Esophagus muscularis mucosa (tissue), 4 donors: ENCODE measurements around the gene STK40. TPM values are rescaled to one million over a fixed set of nuclear protein-coding genes. Genes with fewer than 3 reads are reported as not detected.

Experiments
- DNase-seq: peaks from one replicate; pipeline ENCODE4 v3.0.0-alpha.2; 2017; ENCODE audit errors: extremely low spot score
- H3K27ac ChIP-seq, 4 donors: fragments of 200-600 bp; sonication (generic); replicated peaks in 1 of 4; 1 replicate in 3 of 4; 2 replicates in 1 of 4; pipeline ENCODE4 v1.5.1; 2016 to 2019; ENCODE audit warnings: mild to moderate bottlenecking in 1 of 4
- H3K27me3 ChIP-seq, 4 donors: fragments of 200-600 bp; sonication (generic); one replicate each; pipeline versions ENCODE4 v1.5.1 to v1.6.0; 2016 to 2019
- H3K36me3 ChIP-seq, 4 donors: fragments of 200-600 bp; sonication (generic); one replicate each; pipeline ENCODE4 v1.5.1; 2016 to 2019
- H3K4me1 ChIP-seq, 4 donors: fragments of 200-600 bp; sonication (generic); one replicate each; pipeline ENCODE4 v1.5.1; 2016 to 2019
- H3K4me3 ChIP-seq, 4 donors: fragments of 200-600 bp; sonication (generic); 1 replicate in 2 of 4; 2 replicates in 2 of 4; pipeline ENCODE4 v1.5.1; 2016 to 2019; ENCODE audit warnings: mild to moderate bottlenecking in 4 of 4, moderate library complexity in 1 of 4
- H3K9me3 ChIP-seq, 4 donors: fragments of 200-600 bp; sonication (generic); 1 replicate in 3 of 4; 2 replicates in 1 of 4; pipeline ENCODE4 v1.5.1; 2016 to 2019
- CTCF ChIP-seq, 3 experiments: fragments of 200-600 bp in 2 of 3; fragments of 450-650 bp in 1 of 3; sonication (generic) in 2 of 3; IDR thresholded peaks; one replicate each; pipeline ENCODE4 v1.5.1; 2017 to 2019; ENCODE audit warnings: antibody characterized with exemption in 3 of 3, mild to moderate bottlenecking in 2 of 3, moderate library complexity in 1 of 3
- EP300 ChIP-seq: sonication (generic); formaldehyde crosslinking; IDR thresholded peaks from one replicate; pipeline ENCODE4 v1.6.1; 2017; ENCODE audit warnings: antibody characterized with exemption
- POLR2A ChIP-seq: fragments of 450-650 bp; IDR thresholded peaks from one replicate; pipeline ENCODE4 v1.6.1; 2017; ENCODE audit warnings: antibody characterized with exemption, moderate library complexity, mild to moderate bottlenecking, low read depth
- POLR2AphosphoS5 ChIP-seq, 2 donors: sonication (generic); formaldehyde crosslinking; IDR thresholded peaks; one replicate each; pipeline ENCODE4 v1.6.1; 2017; ENCODE audit warnings: antibody characterized with exemption in 2 of 2
- WGBS: methylation state at CpG from one replicate; pipeline ENCODE4 v1.1.5; 2018; 5-methylcytosine and 5-hydroxymethylcytosine counted together
- intact Hi-C: fragments of 100-400 bp; cut with DNase I; formaldehyde crosslinking; loops from one replicate; pipeline ENCODE4 v1.15.1; 2023
- total RNA-seq, 4 donors: library from RNA; depleted of rRNA; stranded (reverse); fragments of >200 nt; gene quantifications; one replicate each; pipeline versions ENCODE4 v1.1.0 to v1.2.1, GENCODE V29; 2016

The STK40 gene
- total RNA-seq, 4 donors from 2014 or later, result 67.7 to 103 (median 80.2) TPM

- TF ChIP-seq CTCF (IDR thresholded peaks at IDR 0.05), result no peak
- TF ChIP-seq EP300, result no peak
- no peak for TF ChIP-seq POLR2AphosphoS5 (IDR thresholded peaks at IDR 0.05)
- TF ChIP-seq POLR2A, result no peak
- Histone ChIP-seq H3K9me3 (no peaks in the 10 kb centered on the region), H3K4me3 (no peak overlapping the region), H3K27me3 (no peaks in the 10 kb centered on the region), H3K36me3 (no peaks in the 10 kb centered on the region), H3K4me1 (peaks cover 17 to 27% (median 25%) of the 10 kb centered on the region in 4 donors), H3K27ac (peak overlapping the region in 2 of 4 donors; percentile 10 to 35)
- no peak for DNase-seq
- WGBS, result 87% methylated on average over 9 of the region's 10 CpGs
- intact Hi-C loops, result no loop called here
These were observed 14.7 kb upstream of the STK40 start for GRCh38 chr1:36400514-36400824.

- H3K27me3 ChIP-seq, result no peaks in the 10 kb centered on the region
- no peak overlapping the region for H3K4me3 ChIP-seq
- peaks cover 7 to 8% (median 8%) of the 10 kb centered on the region in 4 donors for H3K36me3 ChIP-seq
- WGBS, result 82% methylated on average over 7 of the region's 7 CpGs
- peaks cover 17 to 43% (median 29%) of the 10 kb centered on the region in 4 donors for H3K4me1 ChIP-seq
- no peak for DNase-seq
- no peak for TF ChIP-seq EP300
- no peak for TF ChIP-seq POLR2A
- TF ChIP-seq POLR2AphosphoS5 (IDR thresholded peaks at IDR 0.05), result no peak
- TF ChIP-seq CTCF (IDR thresholded peaks at IDR 0.05), result no peak
- H3K27ac ChIP-seq, result peak overlapping the region; percentile 92 to 99 (median 97)
- intact Hi-C loops, result no loop called here
- H3K9me3 ChIP-seq, result no peaks in the 10 kb centered on the region
These were observed 12.8 kb upstream of the STK40 start for GRCh38 chr1:36398370-36398977.

GRCh38 chr1:36397378-36398230, 11.9 kb upstream of the STK40 start, which contains the start of gene LSM10:
LSM10 (minus strand) TSS chr1:36397908; CDS start chr1:36394129, 3,779 bp downstream.
- Histone ChIP-seq H3K36me3 (peaks cover 12 to 17% (median 17%) of the 10 kb centered on the region in 4 donors), H3K9me3 (no peaks in the 10 kb centered on the region), H3K27ac (peak within 1 kb of the TSS; percentile 92 to 99 (median 97)), H3K27me3 (no peaks in the 10 kb centered on the region), H3K4me3 (peak within 1 kb of the TSS; percentile 71 to 91 (median 85)), H3K4me1 (peaks cover 17 to 47% (median 31%) of the 10 kb centered on the region in 4 donors)
- intact Hi-C loops, result no loop called here
- TF ChIP-seq POLR2A, result peak; percentile 98
- TF ChIP-seq EP300, result no peak
- peak; percentile 100 for TF ChIP-seq POLR2AphosphoS5 (IDR thresholded peaks at IDR 0.05)
- TF ChIP-seq CTCF (IDR thresholded peaks at IDR 0.05), result no peak
- DNase-seq, result peak; percentile 98
- 0% methylated on average over 21 of the region's 60 CpGs for WGBS

- H3K27ac ChIP-seq, result peak overlapping the region; percentile 92 to 99 (median 97)
- no peaks in the 10 kb centered on the region for H3K27me3 ChIP-seq
- peaks cover 17 to 47% (median 31%) of the 10 kb centered on the region in 4 donors for H3K4me1 ChIP-seq
- WGBS, result 4% methylated on average over 5 of the region's 5 CpGs
- no peak for DNase-seq
- intact Hi-C loops, result no loop called here
- H3K36me3 ChIP-seq, result peaks cover 12 to 23% (median 23%) of the 10 kb centered on the region in 4 donors
- H3K9me3 ChIP-seq, result no peaks in the 10 kb centered on the region
- H3K4me3 ChIP-seq, result peak overlapping the region; percentile 71 to 91 (median 85)
- TF ChIP-seq POLR2AphosphoS5 (IDR thresholded peaks at IDR 0.05) (no peak), EP300 (no peak), POLR2A (no peak), CTCF (IDR thresholded peaks at IDR 0.05) (no peak)
These were observed 11.3 kb upstream of the STK40 start for GRCh38 chr1:36397083-36397377.
